H9 (cell line): ENCODE data around the gene PTCH1. TPM values are rescaled to one million over a fixed set of nuclear protein-coding genes. Genes with fewer than 3 reads are reported as not detected.

Source experiments
- DNase-seq: peaks from one replicate; pipeline ENCODE4 v3.0.0-alpha.2; 2017
- H2AFZ ChIP-seq: one replicate; pipeline ENCODE4 v1.6.1; 2013; ENCODE audit warnings: mild to moderate bottlenecking, low read length, control low read depth, moderate library complexity
- H2AK5ac ChIP-seq: 2 replicates; pipeline ENCODE4 v1.6.1; 2013; ENCODE audit warnings: low read length, control low read depth, mixed read lengths; ENCODE audit not compliant: insufficient read length
- H2BK120ac ChIP-seq: one replicate; pipeline ENCODE4 v1.6.1; 2013; ENCODE audit warnings: low read depth, mild to moderate bottlenecking, low read length, control low read depth, inconsistent platforms; ENCODE audit not compliant: poor library complexity, severe bottlenecking
- H2BK12ac ChIP-seq: 2 replicates; pipeline ENCODE4 v1.6.1; 2013; ENCODE audit warnings: low read length, control low read depth, mixed read lengths, low read depth; ENCODE audit not compliant: insufficient read length
- H2BK15ac ChIP-seq: 2 replicates; pipeline ENCODE4 v1.6.1; 2013; ENCODE audit warnings: low read depth, low read length, control low read depth
- H2BK20ac ChIP-seq: one replicate; pipeline ENCODE4 v1.6.1; 2013; ENCODE audit warnings: low read depth, mild to moderate bottlenecking, low read length, control low read depth, inconsistent platforms; ENCODE audit not compliant: poor library complexity, severe bottlenecking
- H2BK5ac ChIP-seq: 2 replicates; pipeline ENCODE4 v1.6.1; 2013; ENCODE audit warnings: low read length, control low read depth, mixed read lengths; ENCODE audit not compliant: insufficient read length
- H3K14ac ChIP-seq: 2 replicates; pipeline ENCODE4 v1.6.1; 2013; ENCODE audit warnings: low read length, control low read depth; ENCODE audit not compliant: insufficient read depth
- H3K18ac ChIP-seq: 2 replicates; pipeline ENCODE4 v1.6.1; 2013; ENCODE audit warnings: low read depth, mild to moderate bottlenecking, mixed read lengths, low read length, control low read depth; ENCODE audit not compliant: insufficient read length
- H3K23ac ChIP-seq: 2 replicates; pipeline ENCODE4 v1.6.1; 2013; ENCODE audit warnings: low read length, control low read depth, mixed read lengths, low read depth; ENCODE audit not compliant: insufficient read length
- H3K23me2 ChIP-seq: 2 replicates; pipeline ENCODE4 v1.6.1; 2013; ENCODE audit warnings: low read depth, mild to moderate bottlenecking, mixed read lengths, low read length, control low read depth; ENCODE audit not compliant: insufficient read length, poor library complexity, severe bottlenecking
- H3K27ac ChIP-seq: 2 replicates; pipeline ENCODE4 v1.5.1; 2013; ENCODE audit warnings: low read length, control low read depth, mixed read lengths, low read depth; ENCODE audit not compliant: insufficient read length
- H3K27me3 ChIP-seq: 2 replicates; pipeline ENCODE4 v1.6.1; 2013; ENCODE audit warnings: low read length, control low read depth, inconsistent platforms; ENCODE audit not compliant: insufficient read depth
- H3K4ac ChIP-seq: 2 replicates; pipeline ENCODE4 v1.6.1; 2013; ENCODE audit warnings: low read depth, mild to moderate bottlenecking, control low read depth, inconsistent platforms, low read length, moderate library complexity
- H3K4me1 ChIP-seq: 2 replicates; pipeline ENCODE4 v1.6.1; 2013; ENCODE audit warnings: low read length, control low read depth, inconsistent platforms; ENCODE audit not compliant: insufficient read depth
- H3K4me2 ChIP-seq: 2 replicates; pipeline ENCODE4 v1.6.1; 2013; ENCODE audit warnings: low read length, control low read depth, mixed read lengths; ENCODE audit not compliant: insufficient read length, insufficient read depth
- H3K56ac ChIP-seq: 2 replicates; pipeline ENCODE4 v1.6.1; 2013; ENCODE audit warnings: low read depth, mild to moderate bottlenecking, mixed read lengths, low read length, control low read depth; ENCODE audit not compliant: insufficient read length
- H3K79me1 ChIP-seq: 2 replicates; pipeline ENCODE4 v1.6.1; 2013; ENCODE audit warnings: low read depth, mild to moderate bottlenecking, moderate library complexity, low read length, control low read depth, inconsistent platforms; ENCODE audit not compliant: insufficient read depth, poor library complexity, severe bottlenecking
- H3K79me2 ChIP-seq: 2 replicates; pipeline ENCODE4 v1.6.1; 2013; ENCODE audit warnings: low read length, control low read depth, inconsistent platforms; ENCODE audit not compliant: insufficient read depth
- H3K9ac ChIP-seq: 2 replicates; pipeline ENCODE4 v1.6.1; 2013; ENCODE audit warnings: low read length, control low read depth, mixed read lengths; ENCODE audit not compliant: insufficient read length; ENCODE audit errors: extremely low read depth
- H3K9me3 ChIP-seq: one replicate; pipeline ENCODE4 v1.6.1; 2013; ENCODE audit warnings: low read depth, low read length, inconsistent platforms; ENCODE audit not compliant: control insufficient read depth
- H3T11ph ChIP-seq: one replicate; pipeline ENCODE4 v1.6.1; 2013; ENCODE audit warnings: mild to moderate bottlenecking, low read length, control low read depth, inconsistent platforms
- H4K20me1 ChIP-seq: one replicate; pipeline ENCODE4 v1.6.1; 2013; ENCODE audit not compliant: control insufficient read depth, insufficient read length, insufficient read depth
- H4K5ac ChIP-seq: 2 replicates; pipeline ENCODE4 v1.6.1; 2013; ENCODE audit warnings: low read depth, mild to moderate bottlenecking, mixed read lengths, low read length, control low read depth; ENCODE audit not compliant: insufficient read length
- H4K8ac ChIP-seq: replicated peaks from 2 replicates; pipeline ENCODE4 v1.6.1; 2013; ENCODE audit warnings: low read length, control low read depth, mixed read lengths, low read depth; ENCODE audit not compliant: insufficient read length
- H4K91ac ChIP-seq: 2 replicates; pipeline ENCODE4 v1.6.1; 2013; ENCODE audit warnings: low read depth, mild to moderate bottlenecking, moderate library complexity, mixed read lengths, low read length, control low read depth; ENCODE audit not compliant: insufficient read length
- H3K27ac Mint-ChIP-seq, 3 experiments: 2 replicates in 2 of 3; 3 replicates in 1 of 3; pipeline ENCODE4 v1.8.0; 2020 to 2021; ENCODE audit warnings: mixed read lengths in 3 of 3, mild to moderate bottlenecking in 1 of 3, moderate library complexity in 1 of 3
- H3K27me3 Mint-ChIP-seq: 2 replicates; pipeline ENCODE4 v1.8.0; 2021; ENCODE audit warnings: low read depth, mild to moderate bottlenecking, moderate library complexity, mixed read lengths
- H3K36me3 Mint-ChIP-seq, 3 experiments: 2 replicates in 2 of 3; 3 replicates in 1 of 3; pipeline ENCODE4 v1.8.0; 2020 to 2021; ENCODE audit warnings: low read depth in 3 of 3, mixed read lengths in 3 of 3; ENCODE audit not compliant: insufficient read depth in 1 of 3
- H3K4me1 Mint-ChIP-seq, 2 experiments: 2 replicates each; pipeline ENCODE4 v1.8.0; 2020; ENCODE audit warnings: mixed read lengths in 2 of 2
- H3K4me3 Mint-ChIP-seq, 2 experiments: 2 replicates in 1 of 2; 3 replicates in 1 of 2; pipeline ENCODE4 v1.8.0; 2020 to 2021; ENCODE audit warnings: mild to moderate bottlenecking in 2 of 2, mixed read lengths in 2 of 2, moderate library complexity in 1 of 2
- H3K9me3 Mint-ChIP-seq, 2 experiments: 2 replicates in 1 of 2; 3 replicates in 1 of 2; pipeline ENCODE4 v1.8.0; 2020; ENCODE audit warnings: mild to moderate bottlenecking in 2 of 2, mixed read lengths in 2 of 2, moderate library complexity in 1 of 2
- CTCF ChIP-seq: fragments of 200-600 bp; sonication (generic); conservative IDR thresholded peaks from 3 replicates; pipeline ENCODE4 v1.8.0; 2021; ENCODE audit warnings: antibody characterized with exemption, mild to moderate bottlenecking
- WGBS: extraction: QIAGEN DNeasy Blood & Tissue Kit; methylation state at CpG from one replicate; pipeline ENCODE4 v1.1.7; 2013; ENCODE audit warnings: missing lambda C conversion rate, low lambda C conversion rate, mixed read lengths; ENCODE audit not compliant: insufficient read length; ENCODE audit errors: extremely low coverage; 5-methylcytosine and 5-hydroxymethylcytosine counted together
- total RNA-seq: library from RNA; stranded (reverse); gene quantifications from 2 replicates; pipeline ENCODE4 v1.2.1, GENCODE V29; 2021

Gene PTCH1
- total RNA-seq, 1 experiment from 2014 or later, result 9.1 TPM

- WGBS, result no CpG with 5 or more reads among the region's 60 CpGs
- no peak overlapping the region for H2BK12ac ChIP-seq
- H2BK15ac ChIP-seq, result no peak overlapping the region
- H3K27me3 ChIP-seq, result no peaks in the 10 kb centered on the region; the same call in 1 of the 2 replicates
- H3K14ac ChIP-seq, result peak overlapping the region; percentile 44; the same call in 1 of the 2 replicates
- H4K91ac ChIP-seq, result no peak overlapping the region
- H3K56ac ChIP-seq, result no peak overlapping the region
- H3K79me1 ChIP-seq, result no peaks in the 10 kb centered on the region
- Mint-ChIP-seq H3K4me1 (peaks cover 34 to 35% of the 10 kb centered on the region in 2 experiments), H3K27ac (peak overlapping the region in 2 of 3 experiments; percentile 28 to 96; a peak in 2 of 7 replicates), H3K4me3 (peak overlapping the region; percentile 74 to 94), H3K36me3 (peaks cover 0 to 8% (median 0%) of the 10 kb centered on the region in 3 experiments; a peak in 3 of 7 replicates), H3K9me3 (no peaks in the 10 kb centered on the region; a peak in 1 of 5 replicates), H3K27me3 (peaks cover 57% of the 10 kb centered on the region)
- no peaks in the 10 kb centered on the region for H3K4me1 ChIP-seq
- peak; percentile 53 for DNase-seq
- no peak overlapping the region for H2BK120ac ChIP-seq
- no peak overlapping the region for H4K8ac ChIP-seq
- H4K5ac ChIP-seq, result no peak overlapping the region
- H2AK5ac ChIP-seq, result no peak overlapping the region
- no peaks in the 10 kb centered on the region for H3K9me3 ChIP-seq
- no peak overlapping the region for H3K27ac ChIP-seq
- H3K18ac ChIP-seq, result peak overlapping the region; percentile 13
- peaks cover 45% of the 10 kb centered on the region for H3K23me2 ChIP-seq
- no peak for TF ChIP-seq CTCF
- H3K9ac ChIP-seq, result peak overlapping the region; percentile 41
- no peak overlapping the region for H2BK5ac ChIP-seq
- no peak overlapping the region for H3K23ac ChIP-seq
- H3K4me2 ChIP-seq, result peak overlapping the region; percentile 76
- H3K4ac ChIP-seq, result no peak overlapping the region
- no peak overlapping the region for H2AFZ ChIP-seq
- H3K79me2 ChIP-seq, result no peaks in the 10 kb centered on the region
- H3T11ph ChIP-seq, result no peak overlapping the region
- no peaks in the 10 kb centered on the region for H4K20me1 ChIP-seq
- no peak overlapping the region for H2BK20ac ChIP-seq
Measured at GRCh38 chr9:95506678-95507463, 9.9 kb downstream of the PTCH1 start.
